GM19025 (cell line): Measurements from ENCODE around the gene IL34.
"Not testable (repeated sequence)": the region's sequence is repeated elsewhere in the genome, so short reads cannot be mapped to it uniquely, and the experiment has no call there.

Source experiments
- ATAC-seq: cut with Tn5 transposase; IDR thresholded peaks from one replicate; pipeline ENCODE4 v1.9.1; 2021; ENCODE audit warnings: mild to moderate bottlenecking, low read depth, moderate library complexity; ENCODE audit not compliant: unreplicated experiment

The IL34 gene

GRCh38 chr16:70656065-70656711 is 9.8 kb downstream of the IL34 start:
- no peak for ATAC-seq

- ATAC-seq, result no peak
Measured at GRCh38 chr16:70656712-70657263, 10.4 kb downstream of the IL34 start.

- no peak for ATAC-seq
Measured at GRCh38 chr16:70657956-70658355, 11.6 kb downstream of the IL34 start.

GRCh38 chr16:70658921-70659320 is 12.6 kb downstream of the IL34 start:
- ATAC-seq, result no peak

GRCh38 chr16:70659546-70659945 is 13.2 kb downstream of the IL34 start:
- no peak for ATAC-seq

GRCh38 chr16:70659953-70660671 is 13.8 kb downstream of the IL34 start:
- no peak for ATAC-seq

GRCh38 chr16:70660672-70661350 is 14.5 kb downstream of the IL34 start:
- no peak for ATAC-seq

GRCh38 chr16:70661534-70661917 is 15.2 kb downstream of the IL34 start:
- no peak for ATAC-seq

GRCh38 chr16:70661918-70662641 is 15.7 kb downstream of the IL34 start:
- no peak for ATAC-seq

GRCh38 chr16:70662991-70663523 is 16.7 kb downstream of the IL34 start:
- ATAC-seq, result no peak

- no peak for ATAC-seq
Measured at GRCh38 chr16:70663524-70664324, 17.4 kb downstream of the IL34 start.

- no peak for ATAC-seq
Measured at GRCh38 chr16:70664325-70665112, 18.2 kb downstream of the IL34 start.

- no peak for ATAC-seq
Measured at GRCh38 chr16:70665113-70665694, 18.8 kb downstream of the IL34 start.

- ATAC-seq, result no peak
Measured at GRCh38 chr16:70665806-70666735, 19.7 kb downstream of the IL34 start.

- ATAC-seq, result no peak
Measured at GRCh38 chr16:70670175-70670574, 23.8 kb downstream of the IL34 start.

- not testable (repeated sequence) for ATAC-seq
Measured at GRCh38 chr16:70670938-70671337, 24.6 kb downstream of the IL34 start.

GRCh38 chr16:70674221-70675014 is 28.1 kb downstream of the IL34 start:
- ATAC-seq, result no peak
